Mesenchymal stem cell (in vitro differentiated cells and primary cell): Measurements from ENCODE around the gene GOSR1.

Source experiments
- DNase-seq: peaks from one replicate; pipeline ENCODE4 v3.0.0-alpha.2; 2013
- H2AFZ ChIP-seq: one replicate; pipeline ENCODE4 v1.6.1; 2013; ENCODE audit warnings: low read depth, mild to moderate bottlenecking, control low read depth, inconsistent platforms, low read length, moderate library complexity
- H2AK5ac ChIP-seq: 2 replicates; pipeline ENCODE4 v1.6.1; 2013; ENCODE audit warnings: low read length, moderate library complexity, mild to moderate bottlenecking, inconsistent platforms; ENCODE audit not compliant: severe bottlenecking
- H2BK120ac ChIP-seq: one replicate; pipeline ENCODE4 v1.6.1; 2013; ENCODE audit warnings: low read depth, mild to moderate bottlenecking, inconsistent platforms, low read length, moderate library complexity
- H2BK12ac ChIP-seq, 2 experiments: one replicate each; pipeline ENCODE4 v1.6.1; 2013; ENCODE audit warnings: inconsistent platforms in 2 of 2, low read length in 2 of 2, mild to moderate bottlenecking in 2 of 2, moderate library complexity in 2 of 2, control low read depth in 1 of 2
- H2BK15ac ChIP-seq: one replicate; pipeline ENCODE4 v1.6.1; 2013; ENCODE audit warnings: mild to moderate bottlenecking, low read depth, inconsistent platforms; ENCODE audit not compliant: poor library complexity, severe bottlenecking
- H2BK5ac ChIP-seq: 2 replicates; pipeline ENCODE4 v1.6.1; 2013; ENCODE audit warnings: low read depth, mild to moderate bottlenecking, low read length, control low read depth, inconsistent platforms; ENCODE audit not compliant: poor library complexity, severe bottlenecking
- H3K14ac ChIP-seq, 2 experiments: one replicate each; pipeline ENCODE4 v1.6.1; 2013; ENCODE audit warnings: inconsistent platforms in 2 of 2, low read length in 2 of 2, control low read depth in 1 of 2, mild to moderate bottlenecking in 1 of 2, moderate library complexity in 1 of 2
- H3K18ac ChIP-seq, 2 experiments: one replicate each; pipeline ENCODE4 v1.6.1; 2013; ENCODE audit warnings: inconsistent platforms in 2 of 2, low read length in 2 of 2, control low read depth in 1 of 2, low read depth in 1 of 2, mild to moderate bottlenecking in 1 of 2
- H3K23ac ChIP-seq, 2 experiments: one replicate each; pipeline ENCODE4 v1.6.1; 2013; ENCODE audit warnings: inconsistent platforms in 2 of 2, low read length in 2 of 2, mild to moderate bottlenecking in 2 of 2, moderate library complexity in 2 of 2, control low read depth in 1 of 2
- H3K27ac ChIP-seq: 2 replicates; pipeline ENCODE4 v1.5.1; 2013; ENCODE audit warnings: mild to moderate bottlenecking, moderate library complexity, low read length, control low read depth, inconsistent platforms; ENCODE audit not compliant: poor library complexity, severe bottlenecking
- H3K27me3 ChIP-seq, 2 experiments: 2 replicates each; pipeline versions ENCODE4 v1.6.1 to v1.7.0; 2013; ENCODE audit warnings: low read length in 2 of 2, mild to moderate bottlenecking in 2 of 2, moderate library complexity in 2 of 2, control low read depth in 1 of 2, inconsistent platforms in 1 of 2; ENCODE audit not compliant: control insufficient read depth in 1 of 2, insufficient read depth in 1 of 2
- H3K36me3 ChIP-seq, 2 experiments: 2 replicates each; pipeline versions ENCODE4 v1.6.1 to v1.7.0; 2013; ENCODE audit warnings: low read length in 2 of 2, control low read depth in 1 of 2, inconsistent platforms in 1 of 2, low read depth in 1 of 2, mild to moderate bottlenecking in 1 of 2; ENCODE audit not compliant: insufficient read depth in 2 of 2, control insufficient read depth in 1 of 2
- H3K4ac ChIP-seq, 2 experiments: one replicate each; pipeline ENCODE4 v1.6.1; 2013; ENCODE audit warnings: inconsistent platforms in 2 of 2, low read length in 2 of 2, mild to moderate bottlenecking in 2 of 2, moderate library complexity in 2 of 2, control low read depth in 1 of 2, low read depth in 1 of 2
- H3K4me1 ChIP-seq: 2 replicates; pipeline ENCODE4 v1.6.1; 2013; ENCODE audit warnings: low read depth, low read length, control low read depth; ENCODE audit not compliant: control insufficient read depth, insufficient read depth
- H3K4me2 ChIP-seq: 2 replicates; pipeline ENCODE4 v1.6.1; 2013; ENCODE audit warnings: low read length, mild to moderate bottlenecking, inconsistent platforms; ENCODE audit not compliant: poor library complexity, severe bottlenecking
- H3K4me3 ChIP-seq, 2 experiments: 2 replicates each; pipeline versions ENCODE4 v1.5.1 to v1.7.0; 2013; ENCODE audit warnings: low read length in 2 of 2, mild to moderate bottlenecking in 2 of 2, control low read depth in 1 of 2, low read depth in 1 of 2; ENCODE audit not compliant: insufficient read depth in 1 of 2
- H3K79me1 ChIP-seq: replicated peaks from 2 replicates; pipeline ENCODE4 v1.6.1; 2013; ENCODE audit warnings: mild to moderate bottlenecking, control low read depth, low read length, inconsistent platforms; ENCODE audit not compliant: poor library complexity, severe bottlenecking
- H3K9ac ChIP-seq: 2 replicates; pipeline ENCODE4 v1.7.0; 2013; ENCODE audit warnings: mild to moderate bottlenecking, low read length, moderate library complexity
- H3K9me3 ChIP-seq: 2 replicates; pipeline ENCODE4 v1.7.0; 2013; ENCODE audit warnings: mild to moderate bottlenecking, low read length; ENCODE audit not compliant: control insufficient read depth
- H4K8ac ChIP-seq: one replicate; pipeline ENCODE4 v1.6.1; 2013; ENCODE audit warnings: inconsistent platforms, mild to moderate bottlenecking, low read length, moderate library complexity
- H4K91ac ChIP-seq: one replicate; pipeline ENCODE4 v1.6.1; 2013; ENCODE audit warnings: mild to moderate bottlenecking, low read length, inconsistent platforms
- WGBS: methylation state at CpG from one replicate; pipeline ENCODE4 v1.1.7; 2013; ENCODE audit warnings: mixed read lengths; 5-methylcytosine and 5-hydroxymethylcytosine counted together

GOSR1 gene

GRCh38 chr17:30530346-30531025 lies 53.3 kb downstream of the GOSR1 start:
- Histone ChIP-seq H4K8ac (no peak overlapping the region), H2BK15ac (no peak overlapping the region), H3K4me3 (no peak overlapping the region), H4K91ac (no peak overlapping the region), H3K9me3 (no peaks in the 10 kb centered on the region), H3K23ac (no peak overlapping the region), H3K4me2 (no peak overlapping the region), H3K18ac (no peak overlapping the region), H3K79me1 (peaks cover 6% of the 10 kb centered on the region), H2AK5ac (peak overlapping the region; percentile 3), H3K9ac (peak overlapping the region; percentile 18), H3K27me3 (no peaks in the 10 kb centered on the region), H3K4ac (no peak overlapping the region), H3K14ac (peak overlapping the region in 1 of 2 experiments; percentile 4), H2BK5ac (no peak overlapping the region), H2BK120ac (no peak overlapping the region), H3K36me3 (no peaks in the 10 kb centered on the region), H2BK12ac (no peak overlapping the region), H3K27ac (no peak overlapping the region), H2AFZ (no peak overlapping the region), H3K4me1 (peaks cover 3% of the 10 kb centered on the region)
- peak; percentile 28 for DNase-seq
- 94% methylated on average over 2 of the region's 2 CpGs for WGBS

DNA sequence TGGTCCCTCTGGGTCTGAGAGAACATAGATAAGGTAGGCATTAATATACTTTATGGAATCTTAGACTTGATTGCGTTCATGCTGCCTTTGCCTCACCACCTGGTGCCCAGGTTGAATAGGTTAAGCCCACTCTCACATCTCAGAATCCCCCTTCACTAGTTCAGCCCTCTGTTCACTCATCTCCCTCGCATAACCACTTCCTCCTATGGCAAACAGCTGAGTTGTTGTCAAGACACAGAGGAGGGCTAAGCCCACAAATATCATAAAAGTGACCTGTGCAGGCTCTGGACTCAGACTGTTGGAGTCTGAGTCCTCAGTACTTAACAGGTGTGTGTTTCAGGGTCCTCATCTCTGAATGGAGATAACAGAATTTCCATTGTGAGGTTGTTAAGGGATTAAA lies 55.7 kb downstream of the GOSR1 start:
- Histone ChIP-seq H2AFZ (no peak overlapping the region), H3K9ac (no peak overlapping the region), H3K9me3 (no peaks in the 10 kb centered on the region), H3K4me2 (no peak overlapping the region), H2BK12ac (no peak overlapping the region), H3K4ac (no peak overlapping the region), H2BK15ac (no peak overlapping the region), H3K27me3 (no peaks in the 10 kb centered on the region), H3K79me1 (no peaks in the 10 kb centered on the region), H2AK5ac (no peak overlapping the region), H2BK120ac (no peak overlapping the region), H3K4me3 (no peak overlapping the region), H3K14ac (no peak overlapping the region), H3K23ac (no peak overlapping the region), H3K27ac (no peak overlapping the region), H4K8ac (no peak overlapping the region), H3K4me1 (peaks cover 3% of the 10 kb centered on the region), H3K36me3 (no peaks in the 10 kb centered on the region), H4K91ac (no peak overlapping the region), H2BK5ac (no peak overlapping the region), H3K18ac (no peak overlapping the region)
- DNase-seq: no peak
- 77% methylated on average over 2 of the region's 2 CpGs for WGBS

DNA sequence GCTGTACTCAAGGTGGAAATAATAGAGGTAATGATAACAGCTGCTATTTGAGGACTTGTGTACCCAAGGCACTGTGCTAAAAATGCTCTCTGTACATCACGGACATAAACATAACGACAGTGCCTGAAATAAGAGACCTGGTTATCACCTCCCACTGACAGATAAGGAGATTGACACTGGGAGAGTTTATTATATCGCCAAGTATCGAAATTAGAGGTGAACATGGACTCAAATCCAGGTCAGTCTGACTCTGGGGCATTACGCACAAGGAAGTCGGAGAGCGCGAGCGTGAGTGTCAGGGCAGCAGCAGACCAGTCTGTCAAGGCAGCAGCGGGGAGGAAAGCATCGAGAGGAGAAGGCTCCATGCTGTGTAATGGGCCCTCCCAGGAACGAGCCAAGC lies 57.1 kb downstream of the GOSR1 start:
- H3K4ac ChIP-seq: no peak overlapping the region
- H2BK5ac ChIP-seq: no peak overlapping the region
- no peaks in the 10 kb centered on the region for H3K27me3 ChIP-seq
- 94% methylated on average over 10 of the region's 12 CpGs for WGBS
- H2AFZ ChIP-seq: no peak overlapping the region
- H2AK5ac ChIP-seq: no peak overlapping the region
- H3K14ac ChIP-seq: no peak overlapping the region
- H3K27ac ChIP-seq: no peak overlapping the region
- peaks cover 3% of the 10 kb centered on the region for H3K4me1 ChIP-seq
- H2BK12ac ChIP-seq: no peak overlapping the region
- H4K8ac ChIP-seq: no peak overlapping the region
- H3K79me1 ChIP-seq: no peaks in the 10 kb centered on the region
- DNase-seq: no peak
- H2BK120ac ChIP-seq: no peak overlapping the region
- H4K91ac ChIP-seq: no peak overlapping the region
- no peak overlapping the region for H3K18ac ChIP-seq
- no peak overlapping the region for H3K4me2 ChIP-seq
- no peaks in the 10 kb centered on the region for H3K36me3 ChIP-seq
- no peak overlapping the region for H3K23ac ChIP-seq
- no peak overlapping the region for H3K9ac ChIP-seq
- no peaks in the 10 kb centered on the region for H3K9me3 ChIP-seq
- no peak overlapping the region for H2BK15ac ChIP-seq
- no peak overlapping the region for H3K4me3 ChIP-seq

DNA sequence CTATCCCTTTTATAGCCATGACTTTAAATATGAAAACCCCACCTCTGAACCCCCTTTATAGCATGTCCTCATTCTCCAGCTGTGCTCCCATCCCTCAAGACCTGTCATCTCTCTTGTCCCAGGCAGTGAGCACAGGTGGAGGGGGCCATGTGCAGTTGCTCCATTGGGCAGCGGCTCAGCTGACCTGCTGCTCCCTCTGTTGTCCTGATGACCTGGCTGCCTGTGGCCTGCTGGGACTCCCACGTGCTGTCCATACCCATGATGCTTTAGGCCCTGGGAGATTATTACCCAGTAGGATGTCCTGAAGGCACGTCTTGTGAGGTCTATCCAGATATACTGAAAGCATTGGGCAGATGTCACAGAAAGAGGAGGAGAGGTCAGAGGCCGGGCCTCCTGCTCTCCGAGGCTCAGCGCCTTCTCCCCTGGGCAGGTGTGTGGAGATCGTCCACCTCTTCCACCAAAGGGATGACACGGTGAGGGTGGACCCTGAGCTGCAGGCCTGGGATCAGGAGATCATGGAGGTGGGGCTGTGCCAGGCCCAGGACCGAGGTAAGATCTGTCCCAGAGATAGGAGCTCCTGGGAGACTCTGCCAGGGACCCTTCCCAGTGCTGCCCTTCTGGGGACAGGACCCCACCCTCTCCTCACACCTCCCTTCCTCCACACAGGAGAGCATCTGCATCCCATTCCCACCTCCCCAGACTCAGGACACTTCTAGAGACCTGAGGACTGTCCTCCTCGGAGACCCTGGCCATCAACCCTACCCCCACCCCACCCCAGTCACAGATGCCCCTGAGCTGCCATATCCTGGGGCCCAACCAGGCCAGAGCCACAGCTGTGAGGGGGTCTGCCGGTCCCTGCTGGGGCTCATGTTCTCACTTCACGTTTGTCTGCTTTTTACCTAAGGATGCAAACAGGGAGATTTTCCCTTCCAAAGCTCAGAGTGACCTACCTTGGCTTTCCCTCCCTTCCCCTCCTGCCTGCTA lies 58.0 kb downstream of the GOSR1 start:
- H3K36me3 ChIP-seq: no peaks in the 10 kb centered on the region
- H3K23ac ChIP-seq: no peak overlapping the region
- H4K91ac ChIP-seq: no peak overlapping the region
- no peaks in the 10 kb centered on the region for H3K27me3 ChIP-seq
- no peak overlapping the region for H3K27ac ChIP-seq
- H3K4me1 ChIP-seq: peaks cover 3% of the 10 kb centered on the region
- H2BK15ac ChIP-seq: no peak overlapping the region
- H2AK5ac ChIP-seq: no peak overlapping the region
- H3K14ac ChIP-seq: no peak overlapping the region
- H3K4me3 ChIP-seq: no peak overlapping the region
- H3K18ac ChIP-seq: no peak overlapping the region
- H2BK12ac ChIP-seq: no peak overlapping the region
- 80% methylated on average over 12 of the region's 12 CpGs for WGBS
- H2AFZ ChIP-seq: no peak overlapping the region
- no peak overlapping the region for H3K4me2 ChIP-seq
- H4K8ac ChIP-seq: no peak overlapping the region
- H3K9me3 ChIP-seq: no peaks in the 10 kb centered on the region
- DNase-seq: no peak
- H2BK120ac ChIP-seq: no peak overlapping the region
- no peak overlapping the region for H2BK5ac ChIP-seq
- H3K9ac ChIP-seq: no peak overlapping the region
- no peak overlapping the region for H3K4ac ChIP-seq
- no peaks in the 10 kb centered on the region for H3K79me1 ChIP-seq
